Activated gamma-delta T cell treated with anti-CD3 and anti-CD28 coated beads, Interleukin-2, amount 50 U/mL, for 16 hours (primary cell): ENCODE measurements around the gene LGALS3BP.
"Not testable (repeated sequence)": the region's sequence is repeated elsewhere in the genome, so short reads cannot be mapped to it uniquely, and the experiment has no call there.

ENCODE experiments used
- DNase-seq: peaks from one replicate; pipeline ENCODE4 v3.0.0-alpha.2; 2020; ENCODE audit warnings: low read depth

The LGALS3BP gene, protein sequence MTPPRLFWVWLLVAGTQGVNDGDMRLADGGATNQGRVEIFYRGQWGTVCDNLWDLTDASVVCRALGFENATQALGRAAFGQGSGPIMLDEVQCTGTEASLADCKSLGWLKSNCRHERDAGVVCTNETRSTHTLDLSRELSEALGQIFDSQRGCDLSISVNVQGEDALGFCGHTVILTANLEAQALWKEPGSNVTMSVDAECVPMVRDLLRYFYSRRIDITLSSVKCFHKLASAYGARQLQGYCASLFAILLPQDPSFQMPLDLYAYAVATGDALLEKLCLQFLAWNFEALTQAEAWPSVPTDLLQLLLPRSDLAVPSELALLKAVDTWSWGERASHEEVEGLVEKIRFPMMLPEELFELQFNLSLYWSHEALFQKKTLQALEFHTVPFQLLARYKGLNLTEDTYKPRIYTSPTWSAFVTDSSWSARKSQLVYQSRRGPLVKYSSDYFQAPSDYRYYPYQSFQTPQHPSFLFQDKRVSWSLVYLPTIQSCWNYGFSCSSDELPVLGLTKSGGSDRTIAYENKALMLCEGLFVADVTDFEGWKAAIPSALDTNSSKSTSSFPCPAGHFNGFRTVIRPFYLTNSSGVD

DNA sequence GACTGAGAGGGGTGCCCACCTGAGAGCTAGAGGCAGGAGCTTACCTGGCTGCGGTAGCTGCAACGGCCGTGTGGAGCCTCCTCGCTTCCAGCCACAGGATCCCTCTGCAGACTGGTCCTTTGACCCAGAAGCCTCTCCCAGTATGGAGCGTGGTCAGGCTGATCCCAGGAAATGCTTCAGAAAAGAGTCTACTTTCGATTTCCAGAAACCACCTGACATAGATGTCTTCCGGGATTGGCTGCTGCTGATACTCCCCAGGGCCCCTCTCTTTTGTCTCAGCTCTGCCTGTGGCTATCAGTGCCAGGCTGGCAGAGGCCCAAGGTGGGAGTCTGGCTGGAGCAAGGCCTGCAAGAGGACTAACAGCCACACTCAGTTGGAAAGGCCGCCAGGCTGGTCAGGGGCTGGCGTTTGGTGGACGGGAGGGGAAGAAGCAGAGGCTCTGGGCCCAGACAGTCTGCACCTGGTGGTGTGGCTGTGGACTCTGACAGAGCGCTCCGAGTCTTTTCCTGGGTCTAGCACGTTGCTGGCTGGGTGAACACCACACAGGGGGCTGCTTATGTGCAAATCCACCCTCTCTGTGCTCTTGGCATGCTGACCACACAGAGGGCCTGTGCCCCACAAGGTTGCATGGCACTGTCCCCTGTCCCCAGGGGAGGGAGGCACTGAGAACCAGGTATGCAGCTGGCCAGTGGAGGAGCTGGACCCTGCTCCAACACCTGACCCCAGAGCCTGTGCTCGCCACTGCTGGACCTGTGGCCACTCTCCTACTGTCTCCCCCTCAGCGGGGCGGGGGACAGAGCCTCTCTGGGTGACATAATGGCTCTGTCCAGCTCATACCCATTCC lies at the start of gene LGALS3BP:
TSS of gene LGALS3BP (minus strand) at position 144 of the 844 bp plus-strand sequence. CDS start 2,732 bp downstream, outside the sequence.
- DNase-seq = no peak

DNA sequence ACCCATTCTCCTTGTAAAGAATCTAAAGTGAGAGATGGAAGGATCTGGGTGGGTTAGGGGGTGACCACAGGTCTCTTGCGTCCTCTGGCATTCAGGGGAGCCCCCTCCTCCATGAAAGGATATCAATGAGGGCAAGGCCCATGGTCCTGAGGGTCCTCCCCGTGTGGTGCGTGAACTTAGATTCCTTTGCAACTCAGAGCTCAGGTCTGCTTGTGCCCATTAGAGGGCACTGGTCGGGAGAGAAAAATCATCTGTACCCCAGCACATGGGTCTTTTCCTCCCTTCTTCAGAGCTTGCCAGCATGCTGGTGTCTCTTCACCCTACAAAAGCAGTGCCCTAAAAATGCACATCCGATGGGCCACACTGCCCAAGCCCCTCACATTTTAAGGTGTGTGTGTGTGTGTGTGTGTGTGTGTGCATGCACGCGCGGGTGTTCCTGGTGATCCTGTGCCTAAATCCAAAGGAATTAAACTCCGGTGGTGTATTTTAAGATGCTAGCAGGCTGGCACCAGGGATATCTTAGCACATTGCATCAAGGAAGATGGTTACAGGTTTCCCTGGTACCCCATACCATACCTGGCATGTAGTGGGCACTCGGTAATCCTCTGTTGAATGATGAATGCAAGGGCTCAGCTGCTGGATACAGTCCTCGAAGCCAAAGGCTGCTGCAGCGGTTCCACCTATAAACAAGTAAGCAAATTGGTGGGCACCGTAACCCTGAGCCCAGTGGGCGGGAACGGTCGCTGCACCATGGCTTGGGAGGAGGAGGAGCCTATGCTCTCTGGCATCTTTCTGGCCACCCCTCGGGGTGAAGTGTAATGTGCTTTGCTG lies 49.0 kb upstream of the LGALS3BP start:
- DNase-seq = no peak

DNA sequence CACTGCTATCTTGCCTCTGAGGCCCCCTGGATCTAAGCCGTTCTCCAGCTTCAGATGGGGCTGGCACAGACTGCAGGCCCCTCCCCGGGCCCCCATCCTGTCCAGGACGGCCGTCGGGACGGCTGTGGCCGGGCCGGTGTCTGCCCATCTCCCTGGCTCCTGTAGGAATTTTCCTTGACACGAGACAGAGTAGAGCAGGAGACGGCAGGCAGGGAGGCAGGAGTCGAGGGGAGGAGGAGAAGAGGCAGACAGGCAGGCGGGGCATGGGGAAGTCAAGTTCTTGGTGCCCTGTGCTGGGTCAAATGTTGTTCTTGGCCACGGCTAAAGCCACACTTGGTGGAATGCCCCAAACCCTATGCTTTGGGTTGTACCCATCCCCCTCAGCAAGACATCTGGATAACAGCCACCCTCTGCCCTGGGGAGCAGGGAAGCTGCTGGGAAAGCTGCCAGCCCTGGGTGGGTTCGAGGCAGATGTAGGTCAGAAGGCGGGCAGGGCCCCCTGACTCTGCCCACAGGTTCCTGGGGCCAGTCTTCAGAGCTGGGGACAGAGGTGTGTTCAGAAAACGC lies 48.3 kb upstream of the LGALS3BP start:
- DNase-seq = no peak

DNA sequence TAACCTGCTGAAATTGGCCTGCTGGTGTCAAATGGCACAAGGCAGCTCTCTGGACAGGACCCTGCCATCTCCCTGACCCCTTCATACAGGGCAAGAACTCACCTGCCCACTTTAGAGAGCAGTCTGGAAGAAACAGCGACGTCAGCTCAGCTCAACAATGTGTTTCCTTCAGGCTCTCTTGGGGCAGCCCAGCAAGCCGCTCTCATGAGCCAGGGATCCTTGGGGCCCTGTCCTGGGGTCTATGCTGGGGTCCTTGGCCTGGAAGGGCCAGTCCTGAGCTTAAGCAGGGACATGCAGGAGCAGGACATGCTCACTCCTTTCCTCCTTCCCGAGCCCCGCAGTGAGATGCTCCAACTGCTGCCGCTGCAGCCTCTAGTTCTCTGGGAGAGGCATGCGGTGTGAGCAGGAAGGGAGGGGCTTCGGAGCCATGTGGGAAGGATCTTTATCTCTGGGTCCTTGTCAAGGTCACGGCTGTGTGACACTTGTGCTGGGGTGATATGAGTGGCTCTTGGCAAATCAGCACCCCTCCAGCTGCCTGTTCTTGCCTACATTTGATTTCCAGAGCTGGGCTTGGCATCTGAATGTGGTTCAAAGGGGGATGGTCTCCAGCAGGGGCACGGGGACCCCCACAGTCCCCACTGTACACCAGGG lies 47.7 kb upstream of the LGALS3BP start:
- no peak for DNase-seq

DNA sequence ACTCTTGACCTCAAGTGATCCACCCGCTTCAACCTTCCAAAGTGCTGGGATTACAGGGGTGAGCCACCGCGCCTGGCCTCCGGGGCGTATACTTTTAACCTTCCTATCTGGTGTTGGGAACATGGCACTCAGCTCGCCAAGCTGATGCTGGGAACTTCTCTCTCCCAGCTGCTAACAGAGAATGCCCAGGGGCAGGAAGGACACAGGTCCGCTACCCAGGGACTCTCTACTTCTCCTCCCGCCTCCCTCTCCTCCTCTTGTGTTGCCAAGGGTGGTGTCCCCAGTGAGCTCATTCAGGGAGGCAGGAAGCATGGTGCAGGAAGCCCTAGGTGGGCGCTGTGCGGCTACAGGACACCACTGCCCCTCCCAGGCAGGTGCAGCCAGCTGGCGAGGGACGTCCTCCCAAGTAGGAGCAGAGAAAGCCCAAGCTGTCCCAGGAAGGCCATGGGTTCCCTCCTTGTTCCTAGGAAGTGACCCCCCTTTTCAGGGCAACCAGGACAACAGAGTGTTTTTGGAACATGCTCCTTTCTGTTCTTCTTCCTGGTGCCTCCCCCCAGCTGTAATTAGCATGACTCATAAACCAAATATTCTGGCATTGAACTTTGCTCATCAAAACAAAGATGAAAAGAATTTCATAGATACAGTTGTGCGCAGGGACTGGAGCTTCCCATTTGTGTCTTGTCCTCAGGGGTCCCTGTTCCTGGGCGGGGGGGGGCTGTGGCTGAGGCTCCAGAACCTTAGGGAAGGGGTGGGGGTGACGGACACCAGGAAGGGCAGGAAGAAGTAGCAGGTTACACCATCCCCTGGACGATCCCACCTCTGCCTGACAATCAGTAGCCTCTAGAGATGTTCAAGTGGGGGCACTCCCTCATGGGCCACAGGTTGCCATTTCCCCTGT lies 46.9 kb upstream of the LGALS3BP start:
- no peak for DNase-seq

DNA sequence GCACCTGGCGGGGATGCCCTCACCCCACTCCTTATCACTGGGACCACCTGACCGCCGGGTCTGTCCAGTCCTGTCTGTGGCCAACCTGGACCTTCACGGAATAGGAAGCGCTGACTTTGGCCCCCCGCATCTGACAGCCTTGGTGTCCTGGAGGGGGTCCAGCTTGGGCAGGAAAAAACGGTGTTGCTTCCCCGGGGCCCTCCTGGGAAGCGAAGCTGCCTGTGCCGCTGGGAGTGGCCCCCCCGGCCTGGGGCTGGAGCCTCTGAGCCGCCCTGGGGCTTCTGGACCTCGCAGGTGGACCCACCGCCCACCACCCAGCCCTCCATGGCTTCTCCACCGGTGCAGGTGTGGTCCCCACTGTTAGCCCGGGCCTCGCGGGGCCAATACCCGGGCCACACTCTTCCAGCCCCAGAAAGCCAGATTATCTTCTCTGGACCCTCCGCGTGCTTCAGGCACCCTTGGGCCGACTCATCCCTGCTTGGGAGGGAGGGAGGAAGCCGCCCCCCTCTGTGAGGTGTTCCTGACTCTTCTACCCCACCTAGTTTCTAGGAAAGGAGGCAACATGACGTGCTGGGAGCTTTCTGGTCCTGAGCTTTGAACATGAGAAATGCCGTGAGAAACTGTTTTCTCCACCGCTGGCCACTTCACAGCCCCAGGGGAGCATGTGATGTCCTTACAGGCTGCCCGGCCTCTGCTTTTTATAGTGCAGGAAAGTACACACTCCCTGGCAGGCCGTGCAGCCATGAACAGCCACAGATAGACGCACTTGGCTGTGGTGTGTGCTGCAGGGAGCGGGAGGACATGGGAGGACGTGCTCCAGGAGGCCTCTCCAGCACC lies 45.4 kb upstream of the LGALS3BP start:
- DNase-seq = no peak

DNA sequence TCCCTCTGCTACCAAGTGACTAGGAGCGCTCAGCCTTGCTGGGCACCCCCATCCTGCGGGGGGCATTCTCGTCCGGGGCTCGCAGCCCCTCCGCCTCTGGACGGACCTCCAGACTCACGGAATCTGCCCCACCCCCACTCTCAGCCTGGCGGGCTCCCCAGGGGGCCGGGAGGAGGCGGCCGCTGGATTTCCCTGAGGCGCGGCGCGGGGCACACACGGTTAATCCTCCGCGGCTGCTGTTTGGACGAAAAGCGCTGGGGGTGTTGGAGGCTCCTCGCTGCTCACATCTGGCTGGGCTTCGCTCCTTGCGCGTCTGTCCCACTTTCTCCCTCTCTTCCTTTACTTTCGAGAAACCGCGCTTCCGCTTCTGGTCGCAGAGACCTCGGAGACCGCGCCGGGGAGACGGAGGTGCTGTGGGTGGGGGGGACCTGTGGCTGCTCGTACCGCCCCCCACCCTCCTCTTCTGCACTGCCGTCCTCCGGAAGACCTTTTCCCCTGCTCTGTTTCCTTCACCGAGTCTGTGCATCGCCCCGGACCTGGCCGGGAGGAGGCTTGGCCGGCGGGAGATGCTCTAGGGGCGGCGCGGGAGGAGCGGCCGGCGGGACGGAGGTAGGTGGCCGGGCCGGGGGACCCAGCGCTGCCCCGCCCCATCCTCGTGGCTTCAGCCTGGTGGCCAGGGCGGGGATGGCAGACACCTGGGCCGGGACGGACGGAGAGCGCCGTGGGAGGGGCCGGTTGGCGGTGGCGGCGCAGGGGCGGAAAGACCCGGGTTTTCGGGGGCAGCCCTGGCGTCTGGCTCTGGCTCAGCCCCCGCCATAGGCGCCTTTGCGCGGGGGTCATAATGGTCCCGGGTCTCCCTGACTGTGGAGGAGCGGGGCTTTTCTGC lies 44.4 kb upstream of the LGALS3BP start, which contains the start of gene C1QTNF1:
TSS of gene C1QTNF1 (plus strand) at position 284 of the 886 bp plus-strand sequence. CDS start 19,800 bp downstream, outside the sequence.
- peak; percentile 13 for DNase-seq

DNA sequence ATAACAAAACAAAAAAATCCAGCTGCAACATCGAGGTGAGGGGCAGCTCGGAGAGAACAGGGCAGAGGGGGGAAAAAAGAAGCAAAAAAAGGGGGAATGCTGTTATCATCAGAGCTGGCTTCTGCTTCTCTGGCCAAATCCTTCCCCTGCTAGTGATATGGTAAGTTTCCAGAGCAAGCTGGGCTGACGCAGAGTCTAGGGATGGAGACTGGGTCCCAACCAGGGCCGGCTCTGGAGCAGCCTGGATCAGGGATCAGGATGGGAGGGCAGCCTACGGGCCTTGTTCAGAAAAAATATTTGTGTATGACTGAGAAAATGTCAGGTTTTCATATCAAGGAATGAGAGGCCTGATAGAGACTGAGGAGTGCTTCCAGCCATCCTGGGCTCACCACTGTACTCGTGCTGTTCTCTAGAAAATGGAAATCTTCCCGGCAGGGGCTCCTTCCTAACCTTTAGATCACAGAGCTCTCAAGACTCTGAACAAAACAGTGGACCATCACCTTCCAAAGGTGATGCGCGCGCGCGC lies 43.5 kb upstream of the LGALS3BP start:
- no peak for DNase-seq

DNA sequence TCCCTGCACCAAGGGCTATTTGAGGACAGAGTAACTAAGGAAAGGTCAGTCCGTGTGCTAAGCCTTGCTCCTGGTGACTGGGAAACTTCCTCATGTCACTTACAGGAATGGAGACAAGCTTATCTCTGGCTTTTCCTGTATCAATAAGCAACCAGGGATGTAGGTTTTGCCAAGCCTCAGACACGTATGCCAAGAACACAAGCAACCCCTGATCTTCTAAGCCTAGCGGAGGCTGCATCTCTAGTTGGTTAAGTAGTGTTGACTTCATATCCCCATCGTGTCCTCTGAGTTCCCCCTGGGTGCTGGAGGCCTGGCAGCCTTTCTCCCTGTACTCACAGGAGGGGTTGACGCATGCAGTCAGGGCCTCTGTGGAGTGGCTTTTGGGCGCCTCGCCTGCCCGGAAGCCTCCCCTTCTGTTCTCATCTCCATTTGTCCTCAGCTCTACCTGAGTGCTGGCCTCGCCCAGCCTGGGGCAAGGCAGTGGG lies 42.8 kb upstream of the LGALS3BP start:
- DNase-seq = no peak

DNA sequence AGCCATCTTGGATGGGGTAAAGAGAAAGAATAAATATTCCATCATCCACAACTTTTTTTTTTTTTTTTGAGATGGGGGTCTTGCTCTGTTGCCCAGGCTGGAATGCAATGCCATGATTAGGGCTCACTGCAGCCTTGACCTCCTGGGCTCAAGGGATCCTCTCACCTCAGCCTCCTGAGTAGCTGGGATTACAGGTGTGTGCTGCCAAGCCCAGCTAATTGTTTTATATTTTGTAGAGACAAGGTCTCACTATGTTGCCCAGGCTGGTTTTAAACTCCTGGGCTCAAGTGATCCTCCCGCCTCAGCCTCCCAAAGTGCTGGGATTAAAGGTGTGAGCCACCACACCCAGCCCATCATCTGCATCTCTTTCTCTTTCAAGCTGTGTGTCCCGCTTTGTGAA lies 42.2 kb upstream of the LGALS3BP start:
- not testable (repeated sequence) for DNase-seq

DNA sequence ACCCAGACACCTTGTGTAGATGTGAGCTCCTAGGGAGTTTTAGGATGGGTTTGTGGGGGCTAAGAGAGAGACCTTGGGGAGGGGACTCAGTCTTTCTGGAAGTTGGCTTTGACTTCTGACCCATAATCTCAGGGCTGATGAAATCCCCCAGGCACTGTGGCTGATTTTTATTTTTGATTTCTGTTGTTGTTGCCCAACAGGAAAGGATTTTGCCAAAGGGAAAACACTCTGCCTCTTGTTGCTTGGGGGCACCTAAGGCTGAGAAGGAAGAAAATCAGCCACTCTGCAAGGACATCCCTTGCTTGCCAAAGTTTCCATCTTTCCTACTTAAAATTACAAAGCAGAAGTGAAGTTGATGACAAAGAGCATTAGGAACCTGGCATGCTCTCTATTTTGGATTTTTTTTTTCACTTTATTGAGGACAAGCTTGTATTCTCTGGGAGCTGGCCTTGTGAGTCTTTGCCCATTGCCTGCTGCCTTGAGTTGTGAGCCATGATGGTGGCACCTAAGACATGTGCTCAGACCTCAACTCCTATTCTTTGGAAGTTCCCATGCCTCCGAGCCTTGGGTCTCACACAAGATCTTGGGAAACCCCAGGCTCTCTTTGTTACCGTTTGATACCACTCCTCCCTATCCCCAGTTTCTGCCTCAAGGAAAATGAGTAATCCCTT lies 41.0 kb upstream of the LGALS3BP start:
- no peak for DNase-seq

DNA sequence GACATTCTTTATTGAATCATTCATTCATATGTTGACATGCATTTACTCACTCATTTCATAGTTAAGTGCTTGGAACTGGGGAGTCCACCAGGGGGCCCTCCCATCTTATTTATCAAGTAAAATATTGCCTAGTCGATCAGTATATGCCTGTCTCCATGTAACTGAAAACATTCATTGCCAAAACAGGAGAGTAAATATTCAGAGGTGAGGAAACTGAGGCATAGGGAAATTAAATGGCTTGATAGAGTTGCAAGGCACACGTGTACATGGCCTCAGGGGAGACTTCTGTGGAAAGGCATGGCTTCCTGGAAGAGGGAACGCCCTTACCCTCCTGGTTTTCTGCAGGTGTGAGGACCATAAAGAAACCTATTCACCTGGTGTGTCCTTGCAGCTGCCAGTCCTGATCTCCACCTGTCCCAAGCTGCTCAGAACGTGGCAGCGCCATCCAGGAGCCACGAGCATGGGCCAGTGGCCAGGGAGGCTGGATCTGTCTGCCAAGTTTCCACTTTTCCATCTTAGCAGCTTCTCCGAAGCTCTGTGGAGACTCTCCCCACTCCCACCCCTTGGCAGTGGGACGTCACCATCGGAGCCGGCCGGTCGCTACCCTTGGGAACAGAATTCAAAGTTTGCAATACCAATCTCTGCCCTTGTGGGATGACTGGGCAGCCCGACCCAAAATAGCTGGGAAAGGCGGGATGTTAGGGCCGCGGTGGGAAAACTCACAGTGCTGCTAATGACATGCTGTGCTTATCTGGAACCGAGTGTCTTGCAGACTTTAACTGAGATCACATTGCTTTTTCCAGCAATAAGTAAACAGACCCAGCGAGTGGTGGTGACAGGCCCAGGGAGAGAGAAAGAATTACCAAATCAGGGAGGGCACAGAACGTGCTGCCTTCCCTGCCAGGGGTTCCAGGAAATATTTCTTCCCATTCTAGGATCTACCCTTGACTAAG lies 40.2 kb upstream of the LGALS3BP start:
- peak; percentile 17 for DNase-seq

DNA sequence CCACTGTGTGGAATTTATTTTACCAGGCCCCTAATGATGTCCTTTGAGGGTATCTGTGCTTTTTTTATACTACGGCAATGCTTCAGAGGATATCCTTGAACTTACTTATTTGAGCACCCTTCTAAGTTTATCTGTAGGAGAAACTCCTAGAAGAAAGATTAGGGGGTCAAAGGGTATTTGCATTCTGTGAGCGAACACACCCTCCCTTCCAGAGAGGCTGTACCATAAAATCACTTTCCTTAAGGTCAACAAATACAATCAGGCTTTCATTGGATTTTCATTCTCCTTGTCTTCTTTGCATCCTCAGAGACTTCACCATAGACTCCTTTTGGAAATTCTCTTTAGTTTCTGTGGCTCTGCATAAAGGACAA lies 39.5 kb upstream of the LGALS3BP start:
- DNase-seq = no peak

DNA sequence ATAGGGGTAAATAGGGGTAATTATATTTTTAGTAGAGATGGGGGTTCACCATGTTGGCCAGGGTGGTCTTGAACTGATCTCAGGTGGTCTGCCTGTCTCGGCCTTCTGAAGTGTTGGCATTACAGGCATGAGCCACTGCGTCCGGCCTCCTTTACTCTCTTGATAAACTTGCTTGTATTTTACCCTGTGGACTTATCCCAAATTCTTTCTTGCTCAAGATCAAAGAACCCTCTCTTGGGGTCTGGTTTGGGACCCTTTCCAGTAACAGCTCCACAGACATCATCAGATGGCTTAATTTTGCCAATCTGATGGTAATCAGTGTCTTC lies 38.6 kb upstream of the LGALS3BP start:
- DNase-seq = no peak

DNA sequence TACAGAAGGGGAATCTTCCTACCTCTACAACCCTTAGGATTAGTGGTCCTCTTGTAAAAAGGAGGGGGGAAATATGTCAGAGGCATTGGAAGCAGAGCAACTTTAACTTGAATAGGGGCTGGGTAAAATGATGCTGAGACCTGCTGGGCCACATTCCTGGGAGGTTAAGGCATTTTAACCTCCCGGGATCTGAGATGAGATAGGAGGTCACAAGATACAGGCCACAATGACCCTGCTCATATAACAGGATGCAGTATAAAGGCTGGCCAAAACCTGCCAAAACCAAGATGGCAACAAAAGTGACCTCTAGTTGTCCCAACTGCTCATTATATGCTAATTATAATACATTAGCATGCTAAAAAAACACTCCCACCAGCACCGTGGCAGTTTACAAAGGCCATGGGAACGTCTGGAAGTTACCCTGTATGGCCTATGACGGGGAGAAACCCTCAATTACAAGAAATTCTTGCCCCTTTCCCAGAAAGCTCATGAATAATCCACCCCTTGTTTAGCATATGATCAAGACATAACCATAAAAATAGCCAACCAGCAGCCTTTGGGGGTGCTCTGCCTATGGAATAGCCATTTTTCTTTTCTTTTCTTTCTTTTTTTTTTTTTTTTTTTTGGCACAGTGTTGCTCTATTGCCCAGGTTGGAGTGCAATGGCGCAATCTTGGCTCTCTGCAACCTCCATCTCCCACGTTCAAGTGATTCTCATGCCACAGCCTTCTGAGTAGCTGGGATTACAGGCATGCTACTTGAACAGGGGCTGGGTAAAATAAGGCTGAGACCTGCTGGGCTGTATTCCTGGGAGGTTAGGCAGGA lies 38.0 kb upstream of the LGALS3BP start:
- DNase-seq = no peak
